Brain microvascular endothelial cell (primary cell): Measurements from ENCODE around the gene SACM1L.

Experiments used
- DNase-seq: peaks from one replicate; pipeline ENCODE4 v3.0.0-alpha.2; 2020
- H3K27ac ChIP-seq: fragments of 250-450 bp; sonication (Bioruptor Pico); 2 replicates; pipeline ENCODE4 v1.5.1; 2020; ENCODE audit warnings: mild to moderate bottlenecking, moderate library complexity
- H3K27me3 ChIP-seq: fragments of 250-450 bp; sonication (Bioruptor Pico); replicated peaks from 2 replicates; pipeline ENCODE4 v1.5.1; 2020; ENCODE audit warnings: mild to moderate bottlenecking
- H3K36me3 ChIP-seq: fragments of 250-450 bp; sonication (Bioruptor Pico); replicated peaks from 2 replicates; pipeline ENCODE4 v1.5.1; 2020; ENCODE audit warnings: mild to moderate bottlenecking
- H3K4me3 ChIP-seq: 2 replicates; pipeline ENCODE4 v1.5.1; 2011; ENCODE audit warnings: low read depth, mild to moderate bottlenecking, control low read depth, low read length, moderate library complexity
- in situ Hi-C: cut with HindIII; loops from 2 replicates; pipeline ENCODE4 v1.10.0; 2017; ENCODE audit warnings: low sequenced_read_pairs, low pct_ligation_motif_present
- TF ChIP-seq, protein P1 (sequence below): IDR thresholded peaks from 2 replicates; pipeline ENCODE4 v1.5.1; 2011; ENCODE audit warnings: low read depth, mild to moderate bottlenecking, moderate library complexity, low read length, control low read depth, inconsistent platforms; ENCODE audit errors: missing control alignments

Gene SACM1L

DNA sequence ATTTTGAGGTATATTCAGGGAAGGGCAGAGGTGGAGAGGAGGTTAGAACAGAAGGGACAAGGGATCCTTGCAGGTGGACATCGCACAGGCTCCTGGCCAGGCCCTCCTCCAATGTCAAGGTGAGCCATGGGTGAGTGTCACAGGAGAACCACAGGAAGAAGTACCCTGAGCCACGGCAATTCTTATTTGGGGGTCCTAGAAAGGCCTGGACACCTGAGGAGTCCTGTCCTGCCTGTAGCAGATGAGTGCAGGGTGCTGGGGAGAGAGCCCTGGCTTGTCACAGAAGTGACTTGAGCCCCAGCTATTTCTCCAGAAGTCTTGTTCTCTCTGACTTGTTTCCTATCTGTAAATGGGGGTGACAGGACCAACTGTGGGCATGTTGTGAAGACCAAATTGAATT is 102.8 kb downstream of the SACM1L start:
- DNase-seq, result no peak
- H3K27me3 ChIP-seq, result peaks cover 40% of the 10 kb centered on the region
- TF ChIP-seq, protein P1, sequence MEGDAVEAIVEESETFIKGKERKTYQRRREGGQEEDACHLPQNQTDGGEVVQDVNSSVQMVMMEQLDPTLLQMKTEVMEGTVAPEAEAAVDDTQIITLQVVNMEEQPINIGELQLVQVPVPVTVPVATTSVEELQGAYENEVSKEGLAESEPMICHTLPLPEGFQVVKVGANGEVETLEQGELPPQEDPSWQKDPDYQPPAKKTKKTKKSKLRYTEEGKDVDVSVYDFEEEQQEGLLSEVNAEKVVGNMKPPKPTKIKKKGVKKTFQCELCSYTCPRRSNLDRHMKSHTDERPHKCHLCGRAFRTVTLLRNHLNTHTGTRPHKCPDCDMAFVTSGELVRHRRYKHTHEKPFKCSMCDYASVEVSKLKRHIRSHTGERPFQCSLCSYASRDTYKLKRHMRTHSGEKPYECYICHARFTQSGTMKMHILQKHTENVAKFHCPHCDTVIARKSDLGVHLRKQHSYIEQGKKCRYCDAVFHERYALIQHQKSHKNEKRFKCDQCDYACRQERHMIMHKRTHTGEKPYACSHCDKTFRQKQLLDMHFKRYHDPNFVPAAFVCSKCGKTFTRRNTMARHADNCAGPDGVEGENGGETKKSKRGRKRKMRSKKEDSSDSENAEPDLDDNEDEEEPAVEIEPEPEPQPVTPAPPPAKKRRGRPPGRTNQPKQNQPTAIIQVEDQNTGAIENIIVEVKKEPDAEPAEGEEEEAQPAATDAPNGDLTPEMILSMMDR, result no peak
- in situ Hi-C loops, result no loop called here
- H3K27ac ChIP-seq, result no peak overlapping the region
- H3K36me3 ChIP-seq, result no peaks in the 10 kb centered on the region
- H3K4me3 ChIP-seq, result no peak overlapping the region

DNA sequence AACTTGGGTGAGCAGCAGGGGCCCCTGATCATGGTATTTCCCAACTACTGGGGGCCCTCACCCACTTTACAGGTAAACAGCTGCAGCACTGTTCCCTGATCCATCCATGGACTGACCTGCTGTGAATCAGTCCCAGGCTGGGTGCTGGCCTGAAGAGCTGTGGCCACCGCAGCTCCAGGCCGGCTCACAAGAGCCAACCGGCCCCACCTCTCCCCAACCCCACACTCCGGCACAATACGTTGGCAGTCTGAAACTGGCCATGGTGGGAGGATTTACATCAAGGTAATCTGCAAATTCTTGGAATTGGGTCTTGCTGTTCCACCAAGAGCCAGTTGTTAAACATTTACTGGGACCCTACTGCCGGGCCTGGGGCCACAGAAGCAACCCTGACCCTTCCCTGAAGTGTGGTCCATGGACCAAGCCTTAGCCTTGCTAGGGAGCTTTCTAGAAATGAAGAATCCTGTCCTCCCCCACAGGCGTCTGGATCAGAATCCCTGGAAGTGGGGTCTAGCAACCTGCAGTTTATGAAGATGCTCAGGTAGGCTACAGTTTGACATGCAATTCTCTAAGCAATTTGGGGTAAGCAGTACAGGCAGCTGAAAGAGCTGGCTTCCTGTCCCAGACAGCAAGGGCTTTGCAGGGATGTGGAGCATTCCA is 103.4 kb downstream of the SACM1L start:
- H3K36me3 ChIP-seq, result no peaks in the 10 kb centered on the region
- TF ChIP-seq, protein P1, result no peak
- peaks cover 46% of the 10 kb centered on the region for H3K27me3 ChIP-seq
- no peak overlapping the region for H3K27ac ChIP-seq
- H3K4me3 ChIP-seq, result no peak overlapping the region
- in situ Hi-C loops, result no loop called here
- DNase-seq, result no peak

DNA sequence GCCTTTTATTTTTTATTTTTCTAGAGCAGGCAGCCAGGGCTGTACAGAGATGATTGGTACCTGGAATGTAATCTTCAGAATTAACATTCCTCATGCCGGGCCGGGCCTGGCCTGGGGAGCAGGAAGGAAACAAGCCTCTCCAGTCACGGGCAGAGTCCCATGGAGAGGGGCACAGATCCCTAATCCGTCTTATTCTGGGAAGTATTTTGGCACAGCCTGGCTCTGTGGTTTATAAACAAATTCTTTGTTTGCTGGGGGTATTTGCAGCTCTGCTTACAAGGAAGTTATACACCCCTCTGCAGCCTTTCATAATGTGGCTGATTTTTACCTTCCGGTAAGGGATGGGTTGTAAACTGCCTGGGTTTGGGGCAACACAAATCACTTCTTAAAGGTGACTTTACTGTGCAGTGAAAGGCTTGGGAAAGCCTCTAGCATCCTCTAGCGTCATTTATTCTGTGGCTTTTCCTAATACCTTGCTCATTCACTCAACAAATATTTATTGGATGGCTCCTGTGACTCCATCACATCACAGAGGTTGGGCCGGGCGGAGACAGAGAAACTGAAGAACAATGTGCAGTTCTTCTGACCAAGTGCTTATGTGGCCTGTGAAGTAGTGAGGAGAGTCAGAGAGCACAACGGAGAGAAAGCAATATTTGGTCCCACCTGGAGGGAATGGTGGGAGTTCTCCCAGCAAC is 104.4 kb downstream of the SACM1L start:
- no peak overlapping the region for H3K27ac ChIP-seq
- TF ChIP-seq, protein P1, result no peak
- no peak overlapping the region for H3K4me3 ChIP-seq
- H3K36me3 ChIP-seq, result no peaks in the 10 kb centered on the region
- H3K27me3 ChIP-seq, result peaks cover 50% of the 10 kb centered on the region
- DNase-seq, result no peak
- in situ Hi-C loops, result no loop called here

DNA sequence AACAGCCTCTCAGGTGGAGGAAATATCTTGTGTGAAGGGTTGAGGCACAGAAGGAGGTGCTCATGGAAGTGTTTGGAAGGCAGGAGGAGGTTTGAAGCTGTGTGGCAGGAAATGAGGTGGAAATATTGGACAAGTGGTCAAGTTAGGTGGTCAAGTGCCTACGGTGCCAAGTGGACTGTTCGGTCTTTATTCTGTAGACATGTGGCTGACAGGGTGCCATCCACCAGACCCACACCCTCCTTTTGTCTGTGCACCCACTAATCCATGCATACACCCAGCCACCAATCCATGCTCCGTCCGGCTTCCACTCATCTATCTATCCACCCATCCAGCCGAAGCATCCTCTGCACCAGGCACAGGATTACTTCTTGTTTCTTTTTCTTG is 105.0 kb downstream of the SACM1L start:
- Histone ChIP-seq H3K36me3 (no peaks in the 10 kb centered on the region), H3K27ac (no peak overlapping the region), H3K4me3 (no peak overlapping the region), H3K27me3 (peaks cover 50% of the 10 kb centered on the region)
- TF ChIP-seq, protein P1, result no peak
- in situ Hi-C loops, result no loop called here
- DNase-seq, result no peak

DNA sequence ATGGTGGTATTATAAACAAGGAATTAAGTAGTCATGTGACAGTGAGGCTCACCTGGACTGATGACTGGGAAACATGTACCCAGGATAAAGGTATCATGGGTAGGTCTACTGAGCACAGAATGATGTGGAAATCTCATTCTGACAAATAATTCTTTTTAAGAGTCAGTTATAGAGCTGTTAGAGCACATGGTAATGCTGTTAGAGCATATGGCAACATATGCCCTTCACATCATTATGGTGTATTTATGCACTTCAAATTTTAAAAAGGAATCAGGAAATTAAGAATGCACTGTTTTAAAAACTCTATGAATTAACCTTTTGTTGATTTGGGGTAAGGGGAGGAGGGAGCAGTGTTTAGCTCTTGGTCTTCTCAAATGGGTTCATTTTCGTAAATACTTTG is 105.5 kb downstream of the SACM1L start:
- in situ Hi-C loops, result no loop called here
- TF ChIP-seq, protein P1, result no peak
- no peak for DNase-seq
- Histone ChIP-seq H3K36me3 (no peaks in the 10 kb centered on the region), H3K4me3 (no peak overlapping the region), H3K27ac (no peak overlapping the region), H3K27me3 (peaks cover 50% of the 10 kb centered on the region)
